Stimulated activated CD4-positive, alpha-beta T cell treated with anti-CD3 and anti-CD28 coated beads, Interleukin-12 subunit alpha, Interleukin-12 subunit beta, amount 100 ng/mL, for 24 hours (primary cell): ENCODE measurements around the gene ZC3H18.

Experiments used
- DNase-seq, 2 experiments: peaks; one replicate each; pipeline ENCODE4 v3.0.0-alpha.2; 2020; ENCODE audit warnings: low read depth in 2 of 2

ZC3H18 gene

DNA sequence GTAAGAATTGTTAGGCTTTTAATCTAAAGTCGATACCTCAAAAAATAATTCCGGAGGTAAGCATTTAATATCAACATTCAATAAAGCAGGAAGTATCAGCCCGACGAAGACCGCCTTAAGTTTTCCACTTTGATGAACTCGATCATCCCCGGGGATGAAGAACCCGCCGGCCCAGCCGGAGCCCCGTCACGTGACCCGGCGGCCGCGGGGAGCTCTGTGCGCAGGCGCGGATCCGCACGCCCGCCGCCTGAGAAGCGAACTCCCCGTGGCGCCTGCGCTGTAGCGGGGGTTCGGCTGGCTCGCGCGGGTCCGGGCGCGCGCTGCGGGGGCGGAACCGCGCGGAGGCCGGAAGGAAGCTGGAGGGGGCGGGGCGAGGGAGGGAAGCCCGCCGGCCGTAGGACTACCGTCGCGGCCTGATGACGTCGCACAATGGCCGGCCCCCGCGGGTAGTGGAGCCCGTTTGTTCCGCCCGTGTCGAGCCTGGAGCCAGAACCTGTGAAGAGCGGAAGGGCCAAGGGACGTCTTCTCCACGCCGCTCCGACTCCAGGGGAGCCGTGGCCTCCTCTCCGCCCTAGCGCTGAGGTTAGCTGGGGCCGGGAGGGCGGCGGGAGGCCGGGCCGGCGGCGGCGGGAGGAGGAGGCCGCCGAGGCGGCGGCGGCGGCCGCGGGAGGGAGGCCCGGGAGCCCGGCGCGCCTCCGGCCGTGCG is at the start of gene ZC3H18:
Gene ZC3H18 (plus strand): TSS at position 419 of the 706 bp plus-strand sequence. CDS start 6,721 bp downstream, outside the sequence.
- DNase-seq = peak; percentile 93 to 97

DNA sequence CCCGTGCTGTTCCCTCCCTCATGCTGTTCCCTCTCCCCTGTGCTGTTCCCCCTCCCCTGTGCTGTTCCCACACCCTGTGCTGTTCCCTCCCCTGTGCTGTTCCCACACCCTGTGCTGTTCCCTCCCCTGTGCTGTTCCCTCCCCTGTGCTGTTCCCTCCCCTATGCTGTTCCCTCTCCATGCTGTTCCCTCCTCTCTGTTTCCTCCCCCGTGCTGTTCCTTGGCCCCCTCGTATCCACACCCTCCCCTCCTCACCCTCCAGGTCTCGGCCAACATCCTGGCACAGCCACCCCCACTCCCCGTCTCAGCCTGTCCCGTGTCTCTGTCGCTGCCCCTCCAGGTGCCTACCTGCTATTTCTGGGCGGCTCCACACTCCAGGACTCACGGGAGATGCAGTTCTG is 48.5 kb upstream of the ZC3H18 start:
- no peak for DNase-seq

DNA sequence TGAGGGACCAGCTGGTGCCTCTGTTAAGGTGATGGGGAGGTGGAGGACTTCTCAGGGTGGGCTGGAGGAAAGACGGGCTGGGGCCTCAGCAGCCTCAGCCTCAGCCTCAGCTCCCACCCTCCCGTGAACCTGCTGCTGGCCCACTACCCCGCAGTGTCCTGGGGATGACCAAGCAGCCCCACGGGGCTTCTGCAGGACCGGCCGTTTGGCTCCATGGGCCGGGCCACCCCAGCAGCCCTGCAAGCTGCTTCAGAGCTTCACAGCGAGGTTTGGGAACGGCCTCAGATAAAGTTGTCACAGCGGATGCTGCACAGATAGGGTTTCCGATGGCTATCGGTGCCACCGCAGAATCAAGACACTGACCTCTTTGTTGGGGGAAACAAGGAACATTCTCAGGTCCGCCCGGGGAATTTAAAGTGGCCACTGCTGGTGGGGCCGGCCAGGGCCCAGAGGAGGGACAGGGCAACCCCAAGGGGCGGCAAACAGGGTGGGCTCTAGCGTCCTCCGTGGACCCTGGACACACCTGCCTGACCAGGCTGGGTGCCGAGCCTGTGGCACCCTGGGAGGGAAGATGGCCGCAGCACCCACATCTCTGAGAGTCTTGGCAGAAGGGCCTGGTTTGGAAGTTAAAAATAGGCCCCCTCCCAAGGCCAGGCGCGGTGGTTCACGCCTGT is 47.8 kb upstream of the ZC3H18 start:
- DNase-seq = no peak

DNA sequence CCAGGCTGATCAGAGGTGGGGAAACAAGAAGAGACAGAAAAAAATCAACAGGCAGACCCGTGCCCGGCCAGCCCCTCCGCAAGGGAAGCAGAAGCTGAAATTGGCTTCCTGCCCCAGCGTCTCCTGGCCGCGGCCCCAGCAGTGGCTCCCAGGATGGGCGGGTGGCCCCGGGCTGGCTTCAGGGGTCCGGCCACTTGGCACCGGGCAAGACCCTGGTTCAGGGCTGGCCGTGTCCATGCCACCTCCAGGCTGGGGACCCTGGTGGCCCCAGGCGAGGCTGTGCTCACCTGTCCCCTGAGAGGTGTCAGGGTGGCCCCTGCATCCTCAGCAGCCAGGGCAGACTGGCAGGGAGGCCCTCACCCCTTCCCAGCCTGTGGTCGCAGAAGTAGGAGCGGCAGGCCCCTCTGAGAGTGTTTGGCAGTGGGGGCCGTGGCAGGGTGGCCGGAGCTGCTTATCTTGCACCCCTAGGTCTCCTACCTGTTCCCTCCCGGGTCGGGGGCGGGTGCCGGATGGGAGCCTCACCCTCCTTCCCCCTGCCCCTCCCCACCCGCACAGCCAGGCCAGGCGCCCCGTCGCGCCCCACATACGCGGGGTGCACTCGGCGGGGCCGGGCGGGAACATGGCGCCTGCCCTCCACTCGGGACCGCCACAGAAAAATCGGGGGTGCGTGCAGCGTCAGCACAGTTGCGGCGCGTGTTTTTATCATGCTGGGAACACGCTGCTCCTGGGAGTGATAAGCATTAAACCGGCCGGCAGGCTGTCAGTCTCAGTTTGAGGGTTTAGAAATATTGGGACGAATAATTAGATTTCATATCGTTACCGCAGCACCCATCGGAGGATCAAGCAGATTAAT is 46.7 kb upstream of the ZC3H18 start:
- no peak for DNase-seq

DNA sequence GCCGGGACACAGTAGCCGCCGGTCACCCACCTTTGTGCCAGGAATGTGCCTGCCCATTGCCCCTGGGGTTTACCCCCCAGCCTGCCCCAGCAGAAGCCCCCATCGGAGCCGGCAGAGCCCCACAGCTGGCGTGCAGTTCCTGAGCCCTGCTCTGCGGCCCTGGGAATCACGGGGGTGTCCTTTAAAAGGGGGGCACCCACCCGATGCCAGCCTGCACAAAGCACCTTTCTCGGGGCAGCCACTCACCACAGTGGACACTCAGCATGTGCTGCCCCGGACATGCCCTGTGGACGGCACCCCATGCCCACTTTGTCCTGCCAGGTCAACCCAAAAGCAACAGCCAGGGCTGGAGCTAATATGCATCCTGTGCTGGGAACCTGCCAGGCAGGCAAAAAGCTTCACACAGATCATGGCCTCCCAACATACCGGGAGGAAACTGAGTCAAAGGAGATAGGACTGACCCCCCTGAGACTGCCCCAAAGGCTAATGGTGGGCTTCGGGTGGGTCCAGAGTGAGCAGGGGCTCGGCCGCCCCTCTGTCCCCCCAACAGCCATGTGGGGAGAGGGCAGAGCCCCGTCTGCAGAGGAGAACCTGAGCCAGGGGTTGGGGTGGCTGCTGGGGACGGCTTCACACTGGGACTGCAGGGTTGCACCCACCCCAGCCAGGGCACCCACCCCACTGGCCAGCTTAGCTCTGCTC is 45.8 kb upstream of the ZC3H18 start:
- DNase-seq = no peak

DNA sequence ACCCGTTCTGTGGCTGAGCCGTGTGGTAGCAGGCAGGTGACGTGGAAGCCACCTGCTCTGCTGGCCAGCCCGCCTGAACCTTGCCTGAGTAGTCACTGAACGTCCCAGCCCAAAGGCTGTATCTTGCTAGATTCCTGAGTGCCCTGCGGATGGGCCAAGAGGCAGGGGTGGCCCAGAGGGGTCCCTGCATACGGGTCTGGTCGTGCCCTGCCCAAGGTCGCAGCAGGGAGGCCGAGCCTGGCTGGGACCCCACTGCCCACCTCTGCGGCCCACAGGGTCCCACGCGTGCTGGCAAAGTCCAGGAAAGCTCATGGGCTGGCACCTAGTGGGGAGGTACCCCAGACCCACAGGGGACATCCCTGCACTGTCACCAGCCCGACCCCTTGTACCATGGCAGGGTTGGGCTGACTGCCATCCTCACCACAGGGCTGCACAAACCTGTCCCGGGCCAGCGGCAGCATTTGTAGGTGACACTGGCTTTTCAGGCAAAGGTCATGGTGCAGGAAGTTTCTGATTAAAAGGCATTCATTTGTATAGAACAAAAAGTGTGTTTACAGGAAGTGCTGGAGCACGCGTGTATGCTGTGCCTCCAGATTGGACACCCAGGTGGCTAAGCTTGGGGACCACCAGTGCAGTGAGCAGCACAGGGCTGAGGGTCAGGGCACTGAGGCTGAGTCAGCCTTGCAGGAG is 45.1 kb upstream of the ZC3H18 start:
- no peak for DNase-seq

DNA sequence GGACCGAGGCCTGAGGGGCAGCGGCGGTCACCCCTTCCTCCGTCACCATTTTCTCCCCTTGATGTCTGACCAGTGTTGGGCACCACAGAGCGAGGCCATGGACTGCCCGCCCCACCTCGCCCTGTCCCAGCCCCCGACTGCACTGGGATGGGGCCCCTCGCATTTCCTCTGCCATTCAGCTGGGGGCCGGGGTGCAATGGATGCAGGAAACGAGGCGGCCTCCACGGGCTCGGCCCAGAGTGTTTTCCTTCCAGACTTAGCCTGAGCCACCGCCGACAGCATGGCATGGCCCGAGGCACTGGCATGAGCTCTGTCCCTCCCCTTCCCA is 44.6 kb upstream of the ZC3H18 start:
- DNase-seq = no peak

DNA sequence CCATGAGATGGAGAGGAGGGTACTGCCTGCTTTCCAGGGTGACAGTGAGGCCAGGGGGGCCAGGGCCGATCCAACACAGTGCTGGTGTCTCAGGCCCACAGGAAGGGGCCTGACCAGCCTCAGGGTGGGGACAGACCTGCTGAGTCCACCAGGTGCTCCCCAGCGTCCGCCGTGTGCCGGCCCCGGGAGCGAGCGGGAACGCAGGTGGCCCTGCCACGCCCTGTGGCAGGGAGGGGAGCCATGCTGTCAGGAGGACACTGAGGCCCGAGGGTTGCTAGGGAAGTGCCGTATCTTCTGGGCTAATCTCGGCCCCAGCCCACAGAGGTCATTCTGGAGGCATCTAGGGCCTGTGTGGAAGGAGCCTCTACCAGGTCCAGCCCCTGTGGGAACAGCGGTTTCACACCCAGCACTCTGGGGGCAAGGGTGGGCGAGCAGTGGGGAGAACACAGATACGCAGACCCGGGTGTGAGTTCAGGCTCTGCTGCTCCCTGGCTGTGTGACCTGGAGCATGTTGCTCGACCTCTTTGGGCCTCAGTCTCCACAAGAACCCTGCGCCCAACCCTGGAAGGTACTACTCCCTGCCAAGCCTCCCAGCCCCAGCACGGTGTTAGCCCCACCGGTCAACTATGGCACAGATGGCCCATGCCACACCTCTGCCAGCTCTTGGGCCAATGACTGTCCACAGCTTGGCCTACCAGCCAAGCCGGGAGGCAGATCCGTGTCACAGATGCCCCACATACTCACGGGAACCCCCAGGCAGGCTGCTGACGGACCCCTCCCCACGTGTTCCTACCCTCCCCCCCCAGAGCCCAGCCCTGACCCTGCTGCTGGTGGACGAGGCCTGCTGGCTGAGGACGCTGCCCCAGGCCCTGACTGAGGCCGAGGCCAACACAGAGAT is 43.9 kb upstream of the ZC3H18 start:
- DNase-seq = no peak

DNA sequence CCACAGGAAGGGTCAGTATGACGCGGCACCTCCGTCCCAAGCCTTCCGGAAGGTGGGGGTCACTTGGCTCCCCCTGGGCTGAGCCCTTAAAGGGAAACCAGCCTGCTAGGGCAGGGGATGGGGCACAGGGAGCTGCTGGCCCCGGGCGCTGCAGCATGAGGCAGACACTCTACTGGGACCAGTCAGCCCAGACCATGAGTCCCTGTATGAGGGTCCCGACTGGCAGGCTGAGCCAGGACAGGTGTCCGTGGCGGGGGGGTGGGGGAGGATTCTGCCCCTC is 43.4 kb upstream of the ZC3H18 start:
- no peak for DNase-seq

DNA sequence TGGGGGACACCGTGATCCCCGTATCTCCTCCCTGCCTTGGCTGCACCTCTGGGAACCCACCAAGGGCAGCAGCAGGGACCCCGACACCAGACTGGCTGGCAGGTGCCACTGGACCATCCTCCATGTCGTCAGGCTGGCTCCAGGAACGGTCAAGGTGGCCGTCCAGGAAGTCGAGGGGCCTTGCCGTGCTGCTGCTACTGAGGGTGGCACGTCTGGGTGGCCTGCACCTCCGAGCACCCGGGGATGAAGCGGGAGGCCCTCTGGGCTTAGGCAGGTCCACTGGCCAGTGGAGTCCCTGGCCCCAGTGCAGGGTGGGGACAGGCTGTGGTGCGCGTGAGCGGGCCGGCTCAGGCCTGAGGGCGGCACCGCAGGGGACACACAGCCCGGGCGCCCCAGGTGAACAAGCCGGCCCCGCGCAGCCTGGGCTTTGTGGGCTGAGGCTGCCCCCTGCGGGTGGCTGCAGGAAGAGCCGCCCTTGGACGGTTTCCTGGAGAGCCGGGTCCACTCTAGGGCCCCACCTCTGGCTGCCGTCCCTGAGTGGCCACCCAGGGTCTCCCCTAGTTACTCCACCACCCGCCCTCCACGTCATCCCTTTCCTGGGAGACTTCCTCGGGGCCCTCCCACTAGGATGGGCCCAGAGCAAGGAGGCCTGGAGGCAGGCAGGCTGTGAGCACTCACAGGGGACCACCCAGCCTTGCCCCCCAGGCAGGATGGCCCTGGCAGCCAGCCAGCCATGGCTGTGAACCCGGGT is 42.8 kb upstream of the ZC3H18 start:
- peak; percentile 50 for DNase-seq

DNA sequence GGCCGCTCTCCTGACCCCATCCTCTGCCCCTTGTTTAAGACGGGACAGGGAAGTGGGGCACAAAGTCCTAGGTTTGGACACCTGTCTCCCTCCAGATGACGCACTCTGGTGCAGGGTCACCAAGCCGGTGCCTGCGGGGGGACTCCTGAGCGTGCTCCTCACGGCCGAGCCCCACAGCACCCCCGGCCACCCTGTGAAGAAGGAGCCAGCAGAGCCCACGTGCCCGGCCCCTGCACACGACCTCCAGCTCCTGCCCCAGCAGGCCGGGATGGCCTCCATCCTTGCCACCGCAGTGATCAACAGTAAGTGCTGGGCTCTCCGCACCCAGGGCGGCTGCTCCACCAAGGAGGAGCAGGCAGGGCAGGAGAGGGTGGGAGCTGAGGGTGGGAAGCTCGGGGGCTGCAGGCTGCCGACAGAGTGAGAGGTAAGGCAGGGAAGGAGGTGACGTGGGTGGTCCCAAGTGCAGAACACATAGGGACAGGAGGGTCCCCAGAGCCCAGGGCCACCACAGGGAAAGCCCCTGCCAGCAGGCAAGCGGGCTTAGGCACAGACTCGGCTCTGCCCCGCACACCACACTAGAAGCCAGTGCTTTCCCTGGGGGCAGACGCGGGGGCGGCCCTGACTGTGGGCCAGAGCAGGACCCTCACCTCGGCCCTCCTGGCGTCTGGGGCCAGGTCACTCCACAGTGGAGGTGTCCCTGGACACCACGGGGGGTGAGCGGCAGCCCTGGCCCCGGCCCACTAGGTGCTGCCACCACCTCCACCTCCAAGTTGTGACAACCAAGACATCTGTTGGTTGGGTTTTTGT is 42.1 kb upstream of the ZC3H18 start:
- DNase-seq = no peak

DNA sequence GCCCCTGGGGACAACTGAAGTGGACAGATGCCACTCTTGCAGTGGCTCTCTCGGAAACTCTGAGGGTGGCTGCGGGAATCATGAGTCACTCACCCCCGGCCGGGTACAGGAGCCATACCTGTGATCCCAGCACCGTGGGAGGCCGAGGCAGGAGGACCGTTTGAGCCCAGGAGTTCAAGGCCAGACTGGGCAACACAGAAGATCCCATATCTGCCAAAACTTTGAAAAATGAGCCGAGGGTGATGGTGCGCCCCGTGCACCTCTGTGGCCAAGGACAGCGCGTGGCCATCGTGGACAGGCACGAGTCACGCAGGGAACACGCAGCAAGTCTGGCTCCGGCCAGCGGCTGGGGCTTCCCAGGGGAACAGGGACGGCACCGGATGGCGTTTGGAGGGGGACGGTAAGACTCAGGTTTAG is 41.3 kb upstream of the ZC3H18 start:
- no peak for DNase-seq

DNA sequence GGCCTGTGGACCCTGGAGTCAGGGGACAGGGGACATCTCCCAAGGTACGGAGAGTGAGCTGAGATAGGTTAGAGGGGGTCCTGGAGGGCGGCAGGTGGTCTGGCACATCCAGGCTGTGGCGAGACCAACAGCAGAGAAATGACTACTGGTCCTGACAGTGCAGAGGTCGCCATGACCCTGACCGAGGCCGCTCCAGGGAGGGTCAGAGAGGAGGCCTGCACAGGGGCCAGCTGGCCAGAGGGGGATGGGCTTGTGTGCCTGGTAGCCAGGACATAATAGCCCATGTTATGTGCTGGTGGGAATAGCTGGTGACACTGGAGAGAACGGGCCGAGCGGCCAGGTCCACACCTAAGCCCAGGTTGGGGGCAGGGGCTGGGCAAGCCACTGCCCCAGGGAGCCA is 40.6 kb upstream of the ZC3H18 start:
- no peak for DNase-seq

DNA sequence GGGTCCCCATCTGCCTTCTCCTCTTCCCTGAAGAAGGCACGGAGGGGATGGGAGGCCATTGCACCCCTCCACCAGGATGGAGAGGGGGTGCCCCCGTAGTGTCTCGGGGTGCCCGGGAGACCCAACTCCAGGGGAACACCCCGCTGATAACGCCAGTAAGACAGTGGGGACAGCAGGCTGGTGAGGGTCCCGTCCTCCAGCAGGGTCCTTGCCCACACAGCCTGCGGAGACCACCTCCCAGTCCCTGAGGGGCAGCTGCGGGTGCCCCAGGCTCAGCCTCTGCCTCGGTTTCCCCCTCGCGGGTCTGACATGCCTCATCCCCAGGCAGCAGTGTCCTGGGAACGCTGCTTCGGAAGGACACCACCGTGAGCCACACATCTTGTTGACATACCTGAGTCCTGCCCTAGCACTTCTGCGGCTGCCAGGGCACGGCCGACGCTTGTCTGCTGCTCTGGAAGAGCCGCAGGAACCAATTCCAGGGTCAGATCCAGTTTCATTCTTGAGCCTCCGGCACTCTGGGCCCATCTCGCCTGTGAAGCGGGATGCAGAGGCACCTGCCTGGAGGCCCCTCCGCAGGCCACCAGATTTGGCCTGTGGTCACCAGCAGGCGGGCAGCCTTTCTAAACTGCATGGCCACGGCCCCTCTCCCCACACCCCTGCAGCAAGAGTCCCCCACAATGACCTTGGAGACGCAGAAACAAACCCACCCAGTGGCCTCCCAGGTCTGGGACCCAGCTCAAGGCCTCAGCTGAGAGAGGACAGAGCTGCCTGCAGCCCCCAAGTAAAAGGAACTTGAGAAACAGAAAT is 39.9 kb upstream of the ZC3H18 start:
- DNase-seq = no peak

DNA sequence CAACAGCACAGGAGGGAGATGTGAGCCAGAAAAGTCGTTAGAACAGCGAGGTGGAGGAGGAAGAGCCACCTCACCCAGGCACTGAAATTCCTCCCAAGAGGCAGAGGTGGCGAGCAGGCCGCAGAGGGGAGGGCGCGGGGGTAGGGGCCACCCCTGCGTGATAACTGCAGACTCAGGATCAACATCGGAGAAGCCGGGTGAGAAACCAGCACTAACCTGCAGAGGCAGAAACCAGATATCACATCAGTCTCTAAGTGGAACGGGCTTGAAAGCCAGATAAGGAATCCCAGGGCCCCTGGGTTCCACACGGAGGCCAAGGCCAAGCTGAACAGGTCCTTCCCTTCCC is 39.4 kb upstream of the ZC3H18 start:
- DNase-seq = no peak

DNA sequence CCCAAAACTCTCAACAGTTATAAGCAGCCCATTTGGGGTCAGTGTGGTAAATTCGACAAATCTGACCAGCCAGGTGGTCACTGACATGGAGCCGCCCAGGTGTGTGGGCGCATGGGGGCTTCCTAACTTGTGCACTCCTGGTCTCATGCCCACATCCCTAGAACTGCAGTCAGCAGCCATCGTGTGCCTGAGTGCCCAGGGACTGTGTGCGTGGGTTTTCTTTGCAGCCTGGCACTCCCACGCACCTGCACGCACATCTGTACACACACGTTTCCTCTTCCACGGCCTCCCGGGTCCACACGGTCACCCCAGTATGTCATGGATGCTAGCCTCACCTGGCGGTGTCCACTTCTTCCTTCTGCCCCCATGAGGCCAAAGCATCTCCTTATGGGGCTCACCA is 38.9 kb upstream of the ZC3H18 start:
- no peak for DNase-seq

DNA sequence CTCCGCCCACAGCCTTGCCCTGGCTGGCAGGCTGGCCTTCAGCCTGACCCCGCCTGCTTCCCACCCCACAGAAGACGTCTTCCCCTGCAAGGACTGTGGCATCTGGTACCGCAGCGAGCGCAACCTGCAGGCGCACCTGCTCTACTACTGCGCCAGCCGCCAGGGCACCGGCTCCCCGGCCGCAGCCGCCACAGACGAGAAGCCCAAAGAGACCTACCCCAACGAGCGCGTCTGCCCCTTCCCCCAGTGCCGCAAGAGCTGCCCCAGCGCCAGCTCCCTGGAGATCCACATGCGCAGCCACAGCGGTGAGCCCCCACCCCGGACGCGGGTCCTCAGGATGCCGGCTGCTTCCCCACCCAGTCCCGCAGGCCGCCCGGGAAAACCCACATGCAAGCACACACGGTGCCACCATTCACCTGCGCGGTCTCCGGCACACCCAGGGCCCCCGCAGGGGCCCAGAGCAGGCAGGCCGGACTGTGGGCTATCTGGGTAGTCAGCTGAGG is 38.2 kb upstream of the ZC3H18 start:
- DNase-seq = no peak
